ENCODE results near the gene FBXL17. TPM values are rescaled to one million over a fixed set of nuclear protein-coding genes. Genes with fewer than 3 reads are reported as not detected.
A peak's percentile ranks its signal among the peaks of the same experiment; 100 is the strongest.

Gene FBXL17
- total and polyA plus RNA-seq, 2 of the 13 experiments (the other 11 are each of a cell fraction or from before 2014, with no cell fraction given): 3.0 to 7.9 TPM

- no peaks in the 10 kb centered on the region for H3K27me3 ChIP-seq (ENCODE audit: control insufficient read depth in 1 of 2, insufficient read depth in 2 of 2, low read length in 2 of 2)
- H3K27ac ChIP-seq (ENCODE audit: extremely low read length, insufficient read depth, low read length): no peak overlapping the region
- H2AFZ ChIP-seq (ENCODE audit: low read length): no peak overlapping the region
- FAIRE-seq (no peak), DNase-seq (ENCODE audit: low spot score) (peak; percentile 1), ATAC-seq (peak; percentile 64)
- H3K9ac ChIP-seq (ENCODE audit: insufficient read depth, low read depth, low read length): no peak overlapping the region
- ChIA-PET POLR2A (no interaction called here), CTCF (ENCODE audit: low intra/inter-chr PET ratio, low total read pairs) (no interaction called here)
- no peak overlapping the region for H3K4me3 ChIP-seq (replicated peaks in 1 of 3; ENCODE audit: insufficient read depth in 1 of 3, low read depth in 2 of 3, low read length in 3 of 3)
- H3K9me3 ChIP-seq (ENCODE audit: low read length): no peaks in the 10 kb centered on the region
- 43% methylated on average over 2 of the region's 2 CpGs for WGBS (ENCODE audit: low lambda C conversion rate)
- H4K20me1 ChIP-seq (ENCODE audit: insufficient read depth, low read length): no peaks in the 10 kb centered on the region
- intact Hi-C loops (cut with micrococcal nuclease; ENCODE audit: unreplicated experiment) (loop anchor here (10.0 kb wide), 1 partner anchor 190 kb away; no protein-coding TSS in a partner anchor), in situ Hi-C loops (cut with HindIII; ENCODE audit: extremely low pct_ligation_motif_present, low pct_unique_long_range_greater_than_20kb) (no loop called here)
- no peak overlapping the region for H3K4me2 ChIP-seq (ENCODE audit: low read depth, low read length)
- BruUV-seq (replicated peaks): no TSS peak
- H3K4me1 ChIP-seq (ENCODE audit: insufficient read depth, low read length): peaks cover 9% of the 10 kb centered on the region
- no peaks in the 10 kb centered on the region for H3K79me2 ChIP-seq (ENCODE audit: insufficient read depth, low read length)
- H3K36me3 ChIP-seq (replicated peaks in 1 of 2; ENCODE audit: control insufficient read depth in 1 of 2, insufficient read depth in 2 of 2, low read length in 2 of 2): no peaks in the 10 kb centered on the region
- no peak for TF ChIP-seq ZNF318 (CRISPR knock-in tag; IDR thresholded peaks at IDR 0.05)
- no peak for TF ChIP-seq ZNF687 (CRISPR knock-in tag; IDR thresholded peaks at IDR 0.05)
- TF ChIP-seq DNMT3B (CRISPR knock-in tag; conservative IDR thresholded peaks at IDR 0.05): no peak
- no peak for TF ChIP-seq RNF219 (CRISPR knock-in tag; IDR thresholded peaks at IDR 0.05)
- TF ChIP-seq MATR3 (CRISPR knock-in tag; IDR thresholded peaks at IDR 0.05): no peak
- no peak for TF ChIP-seq FIP1L1 (IDR thresholded peaks at IDR 0.05; ENCODE audit: borderline replicate concordance, insufficient read depth, low read depth, low read length)
- TF ChIP-seq HNF4G (IDR thresholded peaks at IDR 0.05; ENCODE audit: borderline replicate concordance, low read depth, low read length): peak; percentile 18; the same call in 1 of the 2 replicates
- TF ChIP-seq HNF4G (CRISPR knock-in tag; IDR thresholded peaks at IDR 0.05; ENCODE audit: borderline replicate concordance, low read depth): no peak
- TF ChIP-seq HNF4A (CRISPR knock-in tag; IDR thresholded peaks at IDR 0.05): peak; percentile 25; the same call in 1 of the 2 replicates
Measured at GRCh38 chr5:108074626-108075025, 307.3 kb downstream of the FBXL17 start.
